Nucleus accumbens (tissue), 56 donors: ENCODE data around the gene GUCY1A2.

ENCODE experiments used
- DNase-seq, 56 donors: peaks; one replicate each; lab custom pipeline; 2025; lab: John Stamatoyannopoulos, UW

Gene GUCY1A2

DNA sequence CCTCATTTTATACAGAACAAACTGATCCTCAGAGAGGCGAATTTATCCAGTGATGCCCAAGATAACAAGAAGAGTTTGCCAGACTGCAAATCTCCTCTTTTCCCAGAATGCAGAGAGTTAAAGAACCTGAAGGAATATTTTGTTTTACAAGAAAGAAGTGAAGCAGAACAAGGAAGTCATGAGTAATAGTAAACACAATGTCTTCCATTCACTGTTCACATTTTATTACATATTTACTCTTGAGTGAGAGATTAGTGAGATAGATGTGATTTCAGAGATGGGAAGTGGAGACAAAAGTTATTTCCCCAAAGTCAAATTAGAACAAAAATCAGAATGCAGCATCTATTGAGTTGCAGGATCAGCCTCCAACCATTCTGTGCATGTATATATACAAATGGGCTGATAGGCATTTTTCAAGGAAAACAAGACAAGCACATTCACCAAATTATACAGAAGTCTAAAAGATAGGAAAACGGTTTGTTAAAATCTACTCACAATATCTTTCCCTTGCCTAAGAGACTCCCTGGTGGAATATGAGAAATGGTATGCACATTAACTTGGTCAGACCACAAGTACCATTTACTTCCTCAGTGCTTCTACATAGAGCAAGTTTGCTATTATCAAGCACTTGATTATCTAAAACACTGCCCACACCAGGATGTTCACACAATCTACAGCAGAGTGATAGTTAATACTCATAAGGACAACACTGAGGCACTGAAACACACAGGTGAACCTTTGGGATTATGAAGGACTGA is 12.0 kb downstream of the GUCY1A2 start:
- DNase-seq = no peak

DNA sequence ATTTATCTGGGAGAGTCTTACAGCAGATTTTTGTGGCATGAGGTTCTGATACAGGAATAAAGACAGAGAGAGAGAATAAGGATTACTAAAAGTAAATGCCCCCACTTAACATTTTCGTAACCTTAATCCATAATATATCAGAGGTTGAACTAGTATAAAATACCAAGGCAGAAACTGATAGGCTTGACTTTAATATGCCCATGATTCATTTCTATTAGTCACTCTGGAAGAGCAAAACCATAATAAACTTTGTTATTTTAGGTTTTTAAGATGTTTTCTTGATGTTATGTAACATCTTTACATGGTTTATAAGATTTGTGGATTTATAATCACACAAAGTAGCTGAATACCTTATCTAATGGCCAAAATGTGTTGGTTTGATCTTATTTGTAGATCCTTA is 19.1 kb downstream of the GUCY1A2 start:
- DNase-seq = no peak

DNA sequence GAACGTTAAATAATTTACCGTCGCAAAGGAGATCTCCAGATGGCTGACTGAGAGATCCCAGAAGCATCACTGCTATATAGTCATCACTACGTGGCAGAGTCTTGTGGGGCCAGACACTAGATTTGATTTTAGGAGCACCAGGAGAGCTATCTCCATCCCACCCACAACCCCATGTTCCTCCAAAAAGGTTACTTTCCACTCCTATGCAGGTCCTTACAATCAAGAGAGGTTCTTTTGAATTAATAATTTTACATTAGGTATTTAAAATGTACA is 19.4 kb downstream of the GUCY1A2 start:
- DNase-seq = no peak

DNA sequence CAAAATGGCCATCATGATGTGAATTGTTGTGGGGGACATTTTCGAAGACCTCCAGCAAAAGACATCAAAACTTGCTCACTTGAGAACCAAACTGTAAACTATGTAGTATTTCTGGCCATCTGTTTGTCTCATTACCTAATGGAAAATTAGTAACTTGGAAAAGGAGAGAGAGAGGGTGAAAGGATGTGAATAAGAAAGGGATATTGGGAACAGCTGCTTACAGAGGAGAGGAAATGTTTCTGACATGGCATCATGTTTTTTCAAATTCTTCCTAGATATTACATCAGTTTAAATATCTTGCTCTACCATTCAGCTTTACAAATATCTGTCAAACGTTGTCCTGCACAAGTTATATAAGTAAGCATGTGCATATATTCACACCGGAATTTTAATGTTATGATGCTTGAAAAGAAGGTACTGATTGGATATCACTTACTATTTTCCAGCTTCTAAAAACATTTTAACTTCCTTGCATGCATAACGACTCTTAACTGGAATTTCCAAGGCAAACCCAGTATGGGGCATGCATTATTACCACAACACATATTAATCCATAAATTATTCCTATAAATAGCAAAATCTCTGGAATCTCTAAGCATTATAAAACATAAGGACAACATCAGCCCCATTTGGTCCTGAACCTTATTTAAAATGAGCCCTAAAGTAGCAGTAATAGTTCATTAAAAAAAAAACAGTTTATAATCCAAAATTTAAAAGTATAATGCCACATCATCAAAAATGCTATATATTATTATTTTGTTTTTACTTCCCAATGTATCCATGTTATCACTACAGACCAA is 20.0 kb downstream of the GUCY1A2 start:
- no peak for DNase-seq

DNA sequence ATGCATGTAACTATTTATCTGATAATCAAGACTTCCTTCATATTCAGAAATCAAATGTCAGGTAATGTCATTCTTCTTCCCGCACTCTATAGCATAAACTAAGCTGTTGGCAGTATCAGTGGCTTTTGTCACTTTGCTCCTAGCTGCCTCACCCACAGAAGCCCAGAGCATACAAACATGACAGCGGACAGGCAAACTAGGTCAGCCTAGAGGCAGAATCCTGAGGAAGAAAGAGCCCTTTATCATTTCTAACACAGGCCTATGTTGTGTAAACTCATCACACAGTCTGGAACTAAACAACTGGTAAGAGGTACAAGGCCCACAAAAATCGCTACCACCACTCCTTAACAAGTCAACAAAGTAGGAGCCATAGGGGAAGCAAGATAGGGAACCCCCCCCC is 21.0 kb downstream of the GUCY1A2 start:
- DNase-seq = peak in 3 of 56 donors; percentile 4 to 22 (median 11)

DNA sequence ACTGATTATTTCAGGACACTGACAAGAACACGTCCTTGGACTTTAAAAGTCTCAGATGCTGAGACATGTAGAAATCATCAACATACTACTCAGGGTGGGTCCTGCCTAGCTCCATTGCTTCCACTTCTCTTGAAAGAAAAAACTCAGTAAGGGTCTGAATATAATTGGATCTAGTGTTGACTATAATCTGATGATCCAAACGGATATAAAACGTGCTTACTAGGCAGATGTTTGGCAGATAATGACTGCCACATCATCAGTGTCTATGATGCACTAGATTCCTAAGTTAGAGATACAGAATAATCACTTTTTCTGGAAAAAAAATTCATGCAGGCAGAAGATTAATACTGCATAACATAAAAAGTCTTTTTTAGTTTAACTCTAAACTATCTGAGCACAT is 21.6 kb downstream of the GUCY1A2 start:
- no peak for DNase-seq

DNA sequence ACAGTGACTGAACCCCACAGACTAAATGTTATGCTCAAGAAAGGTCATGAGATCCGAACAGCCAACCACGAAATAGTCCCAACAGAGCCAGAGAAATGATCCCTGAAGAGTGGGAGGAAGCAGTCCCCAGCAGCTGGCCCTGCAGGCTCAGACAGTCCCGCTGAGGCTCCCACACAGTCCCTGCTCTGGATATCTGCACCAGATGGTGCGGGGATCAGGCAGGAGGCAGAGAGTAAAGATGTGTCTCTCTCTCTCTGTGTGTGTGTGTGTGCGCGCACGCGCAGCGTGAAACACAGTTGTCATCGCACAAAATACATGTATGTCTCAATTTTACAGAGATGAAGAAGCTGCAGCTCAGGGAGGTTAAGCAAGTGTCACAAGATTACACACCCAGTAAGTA is 27.9 kb downstream of the GUCY1A2 start:
- DNase-seq = no peak

DNA sequence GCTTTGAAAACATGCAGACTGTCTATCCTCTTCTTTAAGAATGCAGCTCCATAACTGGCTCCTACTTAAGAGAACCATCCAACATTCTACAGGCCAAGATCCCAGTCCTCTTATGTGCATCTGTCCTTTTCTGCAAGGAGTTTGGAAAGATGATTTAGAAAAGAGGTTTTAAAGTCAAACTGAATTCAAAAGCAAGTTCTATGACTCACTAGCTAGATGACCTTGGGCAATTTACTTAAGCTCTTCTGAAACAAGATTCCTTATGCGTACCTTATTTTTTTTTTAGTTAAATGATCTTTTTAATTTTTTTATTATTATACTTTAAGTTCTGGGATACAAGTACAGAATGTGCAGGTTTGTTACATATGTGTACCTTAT is 29.2 kb downstream of the GUCY1A2 start:
- DNase-seq = no peak

DNA sequence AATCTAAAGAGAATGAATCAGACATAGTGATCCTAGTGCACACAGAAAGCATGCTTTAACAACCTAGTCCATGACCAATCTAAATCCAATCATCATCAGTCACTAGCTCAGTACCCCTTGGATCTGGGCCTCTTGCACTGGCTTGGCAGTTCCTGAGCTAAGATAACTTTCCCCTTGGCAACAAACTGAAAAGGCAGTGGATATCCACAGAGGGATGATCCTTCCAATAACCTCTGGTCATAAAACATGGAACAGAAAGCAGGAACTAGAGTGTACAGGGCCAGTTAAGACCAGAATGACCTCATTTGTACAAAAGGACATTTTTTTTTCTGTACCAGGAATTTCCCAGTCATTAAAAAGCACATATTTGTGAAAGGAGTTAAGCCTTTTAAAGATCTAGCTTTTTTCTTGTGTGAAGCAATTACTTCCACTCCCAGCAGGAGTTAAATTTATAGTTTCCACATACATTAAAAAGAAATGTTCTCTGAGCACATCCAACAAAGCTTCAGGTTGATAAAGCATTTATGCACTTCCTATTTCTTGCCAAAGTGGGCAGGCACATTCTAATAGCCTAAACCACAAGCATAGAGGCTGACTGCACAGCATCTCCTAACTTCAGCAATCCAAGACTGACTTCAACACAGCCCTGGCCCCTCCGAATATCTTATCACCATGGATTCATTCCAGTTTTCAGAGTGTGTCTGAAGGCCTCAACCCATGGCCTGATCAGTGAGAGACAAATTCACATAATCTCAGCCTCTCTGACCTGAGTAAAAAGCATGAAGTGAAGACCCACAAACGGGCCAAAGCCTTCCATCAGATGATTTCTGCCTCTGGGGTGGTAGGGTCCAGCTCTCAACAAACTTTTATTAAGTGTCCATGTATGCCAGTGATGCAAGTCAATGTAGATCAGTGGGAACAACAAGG is 29.9 kb downstream of the GUCY1A2 start:
- no peak for DNase-seq

DNA sequence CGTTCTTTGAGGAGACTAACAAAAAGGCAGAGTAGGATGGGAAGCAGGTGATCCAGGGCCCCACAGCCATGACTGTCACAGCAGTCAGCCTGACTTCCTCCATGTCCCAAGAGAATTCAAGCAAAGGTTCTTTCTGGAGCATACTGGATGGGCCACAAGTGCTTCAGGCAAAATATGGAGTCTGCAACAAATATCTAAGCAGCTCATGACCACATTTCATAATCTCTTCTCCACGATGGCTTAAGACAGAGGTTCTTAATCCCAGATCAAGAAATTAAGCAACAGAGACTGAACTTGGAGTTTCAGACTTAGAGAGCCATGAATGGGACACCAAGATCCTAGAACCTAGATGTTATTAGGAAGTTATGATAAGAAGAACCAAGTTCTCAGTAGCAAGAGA is 31.6 kb downstream of the GUCY1A2 start:
- no peak for DNase-seq

DNA sequence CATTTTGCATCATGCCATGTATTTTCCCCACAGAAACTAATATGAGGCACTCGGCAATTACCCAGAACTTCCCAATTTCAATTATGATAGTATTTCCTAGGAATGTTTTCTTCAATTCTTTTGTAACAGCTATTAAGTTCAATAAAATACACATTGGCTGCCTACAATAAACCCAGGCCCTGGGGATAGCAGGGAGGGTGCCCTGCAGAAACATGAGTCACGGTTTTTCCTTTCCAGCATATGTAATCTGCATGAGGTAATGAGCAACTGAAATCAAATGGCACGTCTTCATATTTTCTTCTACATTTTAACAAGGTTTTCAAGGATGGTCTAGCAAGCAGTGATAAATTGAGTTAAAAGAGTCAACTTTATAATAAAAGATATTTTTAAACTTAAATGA is 32.0 kb downstream of the GUCY1A2 start:
- no peak for DNase-seq

DNA sequence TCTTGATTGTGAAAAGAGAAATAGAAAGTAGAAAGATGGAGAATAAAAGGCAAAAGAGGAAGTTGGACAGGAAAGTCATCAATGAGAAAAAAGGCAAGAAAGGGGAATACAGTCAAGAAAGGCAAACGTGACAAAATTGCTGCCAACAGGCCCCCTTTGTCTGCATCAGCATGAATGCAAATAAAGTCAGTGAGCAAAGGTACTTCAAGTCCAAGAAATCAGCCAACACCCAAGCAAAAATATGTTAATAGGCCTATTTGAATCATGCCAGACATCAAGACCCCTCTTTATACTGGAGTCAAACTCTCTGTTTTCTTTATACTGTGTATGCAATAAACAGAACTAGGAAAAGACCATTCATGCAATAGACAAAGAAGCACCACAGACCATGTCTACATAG is 34.3 kb downstream of the GUCY1A2 start:
- DNase-seq = no peak

DNA sequence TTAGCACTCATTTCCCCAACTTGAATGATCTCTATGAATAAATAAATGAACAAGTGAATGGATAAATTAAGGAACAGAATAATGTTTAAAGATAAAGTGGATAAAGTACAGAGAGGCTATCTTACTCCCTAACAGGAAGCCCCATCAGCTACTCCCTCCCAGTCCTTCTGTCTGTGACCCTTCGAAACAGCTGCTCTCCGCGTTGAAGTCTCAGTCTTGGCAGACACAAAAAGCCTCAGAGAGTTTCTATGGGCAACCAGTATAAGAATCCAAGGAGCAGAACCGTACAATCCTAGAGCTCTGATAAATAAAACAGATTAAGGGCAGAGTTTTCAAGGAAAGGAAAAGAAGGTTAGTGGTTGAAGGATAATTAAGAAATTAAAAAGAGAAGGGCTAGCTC is 35.0 kb downstream of the GUCY1A2 start:
- no peak for DNase-seq

DNA sequence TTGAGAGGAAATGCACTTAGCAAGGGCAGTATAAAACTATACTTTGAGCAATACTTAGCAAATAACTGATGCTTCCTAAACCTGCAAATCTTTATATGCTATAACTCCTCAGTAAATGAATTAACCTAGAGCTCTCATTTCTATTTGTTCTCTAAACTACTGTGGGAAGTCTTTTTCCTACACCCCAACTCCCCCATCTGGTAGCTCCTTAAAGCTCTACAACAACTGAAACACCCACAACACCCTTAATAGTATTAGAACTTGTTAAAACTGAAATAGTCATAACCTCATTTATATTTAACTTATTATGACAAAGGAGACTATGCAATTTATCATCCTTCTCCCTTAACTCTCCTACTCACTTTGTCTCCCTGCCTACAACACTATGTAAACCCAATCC is 43.4 kb downstream of the GUCY1A2 start:
- peak in 1 of 56 donors; percentile 13 for DNase-seq

DNA sequence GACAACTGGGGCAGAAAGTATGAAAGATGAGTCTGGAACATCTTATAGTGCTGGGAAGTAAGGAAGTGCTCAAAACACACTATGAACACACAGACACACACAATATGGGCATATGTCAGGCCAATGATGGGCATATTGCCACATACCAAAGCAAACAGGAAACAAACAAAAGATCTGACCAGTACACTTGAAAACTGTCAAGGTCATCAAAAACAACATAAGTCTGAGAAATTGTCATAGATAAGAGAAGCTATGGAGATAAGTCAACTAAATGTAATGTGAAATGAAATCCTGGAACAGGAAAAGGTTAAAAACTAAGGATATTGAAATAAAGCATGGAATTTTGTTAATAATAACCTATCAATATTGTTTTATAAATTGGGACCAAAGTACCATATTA is 46.4 kb downstream of the GUCY1A2 start:
- DNase-seq = no peak

DNA sequence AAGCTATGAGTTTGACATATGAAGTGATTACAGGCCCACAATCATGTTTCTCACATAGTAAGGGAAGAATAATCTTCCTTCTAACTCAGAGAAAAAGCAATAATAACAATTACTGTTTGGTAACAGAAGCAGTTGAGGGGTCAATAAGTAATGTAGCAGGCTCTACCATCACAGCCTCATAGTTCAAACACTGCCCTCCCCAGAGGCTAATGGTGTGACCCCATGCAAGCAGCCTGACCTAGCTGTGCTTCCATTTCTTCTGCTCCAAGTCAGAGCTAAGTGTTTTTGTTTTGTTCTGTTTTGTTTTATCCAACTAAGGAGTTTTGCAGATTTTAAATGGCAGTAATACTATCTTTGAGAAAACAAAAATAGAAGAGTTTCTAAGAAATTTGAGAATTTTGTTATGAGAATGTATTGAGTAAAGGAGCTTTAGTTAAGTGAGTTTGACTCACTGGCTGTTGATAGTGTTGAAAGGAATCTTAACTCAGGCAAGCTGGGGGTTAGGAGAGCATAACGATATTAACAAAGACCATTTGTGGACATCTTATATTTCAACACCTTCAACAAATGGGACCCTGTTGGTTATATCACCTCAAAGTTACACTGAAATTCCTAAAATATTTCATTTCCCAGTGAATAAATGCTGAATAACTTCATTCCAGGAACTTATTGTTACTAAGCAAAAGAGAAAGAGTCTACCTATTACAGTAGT is 48.5 kb downstream of the GUCY1A2 start:
- DNase-seq = no peak

DNA sequence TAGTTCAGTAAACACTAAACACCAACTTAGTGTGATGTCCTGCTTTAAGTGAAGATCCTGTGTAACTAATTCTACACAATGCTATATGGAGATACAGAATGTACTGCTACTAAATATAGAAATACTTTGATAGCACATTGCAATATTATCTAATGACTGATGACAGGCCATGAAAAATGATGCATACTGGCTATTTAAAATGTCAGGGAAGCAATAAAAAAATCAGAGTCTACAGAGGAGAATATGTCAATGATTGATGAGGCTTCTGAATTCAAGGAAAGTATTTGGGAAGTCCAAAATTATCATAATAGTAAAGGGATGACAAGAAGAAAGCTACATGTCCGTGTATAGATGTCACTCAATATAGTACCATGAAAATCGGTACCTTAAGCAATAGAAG is 55.3 kb downstream of the GUCY1A2 start:
- DNase-seq = no peak

DNA sequence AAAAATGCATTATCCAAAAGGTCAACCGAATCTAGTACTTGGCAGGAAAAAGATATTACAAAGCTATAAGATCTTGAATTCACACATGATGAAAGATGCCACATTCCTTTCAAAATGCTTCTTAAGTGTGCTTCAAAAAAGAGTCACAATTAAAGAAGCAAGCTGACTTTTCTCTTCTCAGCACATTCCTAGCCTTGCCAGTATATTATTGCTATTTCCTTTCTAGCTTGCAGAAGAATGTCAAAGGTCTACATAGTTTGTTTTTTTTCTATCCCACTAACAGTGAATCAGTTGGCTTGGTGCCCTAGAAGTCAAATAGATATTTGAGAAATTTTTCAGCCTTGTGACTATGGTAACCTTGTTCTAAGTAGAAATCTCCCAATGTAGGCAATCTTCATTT is 56.8 kb downstream of the GUCY1A2 start:
- DNase-seq = no peak

DNA sequence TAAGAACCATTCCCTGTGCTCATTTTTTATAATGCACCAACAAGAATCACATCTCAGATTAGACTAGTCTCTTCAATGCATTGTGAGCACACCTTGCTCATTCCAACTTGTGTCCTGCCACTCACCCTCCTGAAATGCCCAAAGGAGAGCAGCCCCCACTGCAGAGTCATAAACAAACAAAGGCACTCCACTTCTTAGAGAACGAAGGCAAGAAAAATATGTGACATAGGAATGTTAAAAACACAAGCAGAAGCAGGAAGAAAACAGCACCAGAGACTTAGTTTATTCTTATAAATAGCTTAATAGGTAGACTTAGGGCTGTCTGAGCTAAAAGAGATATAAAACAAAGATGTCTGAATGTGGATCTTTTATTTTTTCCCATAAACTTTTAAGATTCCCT is 57.2 kb downstream of the GUCY1A2 start:
- DNase-seq = no peak

DNA sequence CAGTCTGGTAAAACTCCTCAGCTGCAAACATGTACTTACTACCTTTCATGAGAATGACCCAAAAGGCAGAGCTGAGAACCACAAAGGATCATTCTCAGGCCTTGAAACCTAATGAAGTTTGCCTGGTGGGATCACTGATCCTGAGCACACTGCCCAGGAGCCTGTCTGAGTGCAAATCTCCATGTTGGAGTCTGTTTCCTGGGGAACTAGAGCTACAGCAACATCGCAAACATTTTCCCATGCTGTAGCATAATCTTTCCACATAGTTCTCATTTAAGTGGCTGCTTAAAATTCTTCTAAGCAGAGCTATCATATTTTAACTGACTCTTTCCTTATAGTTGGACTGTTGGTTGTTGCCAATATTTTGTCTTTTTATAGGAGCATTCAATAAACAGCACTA is 58.5 kb downstream of the GUCY1A2 start:
- DNase-seq = no peak

DNA sequence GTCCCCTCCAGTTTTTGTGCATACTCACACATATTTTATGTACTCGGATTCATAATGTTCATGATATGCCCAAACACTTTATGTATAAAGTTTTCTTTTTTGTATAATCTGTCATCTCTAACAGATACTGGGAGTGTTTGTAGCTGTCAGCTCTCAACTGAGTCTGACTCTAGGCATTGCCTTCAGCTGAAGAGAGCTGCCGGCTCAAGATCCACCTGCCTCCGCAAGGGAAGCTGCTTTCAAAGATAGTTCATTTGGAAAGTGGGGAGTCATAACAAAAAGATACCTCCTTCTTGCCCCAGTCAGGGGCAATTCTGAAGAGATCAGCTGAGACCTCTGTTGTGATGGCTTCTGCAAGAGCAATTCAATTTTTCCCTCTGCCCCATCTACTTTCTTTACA is 58.9 kb downstream of the GUCY1A2 start:
- DNase-seq = no peak
